HCT116 (cell line): ENCODE measurements around the gene JAK1.

ENCODE experiments used
- CTCF ChIP-seq, 3 experiments: fragments of 200-600 bp in 1 of 3; sonication (generic) in 1 of 3; IDR thresholded peaks in 2 of 3; conservative IDR thresholded peaks in 1 of 3; 2 replicates each; pipeline ENCODE4 v1.5.1; 2012 to 2017; ENCODE audit warnings: low read depth in 2 of 3, low read length in 2 of 3, antibody characterized with exemption in 1 of 3, borderline replicate concordance in 1 of 3, control low read depth in 1 of 3, mild to moderate bottlenecking in 1 of 3, mixed read lengths in 1 of 3, mixed run types in 1 of 3, moderate library complexity in 1 of 3; ENCODE audit not compliant: insufficient read depth in 1 of 3
- TF ChIP-seq, protein P1 (sequence below): IDR thresholded peaks from 2 replicates; pipeline ENCODE4 v1.6.1; 2012; ENCODE audit warnings: low read depth

DNA sequence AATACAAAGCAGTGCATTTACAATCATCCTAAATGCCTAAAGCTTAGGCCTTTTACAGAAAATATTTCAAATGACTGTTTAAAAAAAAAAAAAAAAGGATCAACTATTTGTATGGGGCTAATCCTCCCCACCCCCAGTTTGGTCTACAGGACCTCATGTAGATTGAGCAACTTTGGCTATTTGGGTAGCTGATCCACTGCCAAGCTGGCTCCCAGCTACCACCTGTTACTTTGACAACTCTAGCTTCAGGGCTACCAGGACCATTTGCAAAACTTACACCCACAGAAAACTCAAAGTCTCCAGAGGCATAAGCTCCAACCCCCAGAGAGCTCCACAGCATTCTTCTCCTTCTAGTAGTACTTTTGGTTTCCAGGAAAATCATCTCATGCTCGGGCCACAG, 29.4 kb downstream of the JAK1 start:
- TF ChIP-seq, protein P1, sequence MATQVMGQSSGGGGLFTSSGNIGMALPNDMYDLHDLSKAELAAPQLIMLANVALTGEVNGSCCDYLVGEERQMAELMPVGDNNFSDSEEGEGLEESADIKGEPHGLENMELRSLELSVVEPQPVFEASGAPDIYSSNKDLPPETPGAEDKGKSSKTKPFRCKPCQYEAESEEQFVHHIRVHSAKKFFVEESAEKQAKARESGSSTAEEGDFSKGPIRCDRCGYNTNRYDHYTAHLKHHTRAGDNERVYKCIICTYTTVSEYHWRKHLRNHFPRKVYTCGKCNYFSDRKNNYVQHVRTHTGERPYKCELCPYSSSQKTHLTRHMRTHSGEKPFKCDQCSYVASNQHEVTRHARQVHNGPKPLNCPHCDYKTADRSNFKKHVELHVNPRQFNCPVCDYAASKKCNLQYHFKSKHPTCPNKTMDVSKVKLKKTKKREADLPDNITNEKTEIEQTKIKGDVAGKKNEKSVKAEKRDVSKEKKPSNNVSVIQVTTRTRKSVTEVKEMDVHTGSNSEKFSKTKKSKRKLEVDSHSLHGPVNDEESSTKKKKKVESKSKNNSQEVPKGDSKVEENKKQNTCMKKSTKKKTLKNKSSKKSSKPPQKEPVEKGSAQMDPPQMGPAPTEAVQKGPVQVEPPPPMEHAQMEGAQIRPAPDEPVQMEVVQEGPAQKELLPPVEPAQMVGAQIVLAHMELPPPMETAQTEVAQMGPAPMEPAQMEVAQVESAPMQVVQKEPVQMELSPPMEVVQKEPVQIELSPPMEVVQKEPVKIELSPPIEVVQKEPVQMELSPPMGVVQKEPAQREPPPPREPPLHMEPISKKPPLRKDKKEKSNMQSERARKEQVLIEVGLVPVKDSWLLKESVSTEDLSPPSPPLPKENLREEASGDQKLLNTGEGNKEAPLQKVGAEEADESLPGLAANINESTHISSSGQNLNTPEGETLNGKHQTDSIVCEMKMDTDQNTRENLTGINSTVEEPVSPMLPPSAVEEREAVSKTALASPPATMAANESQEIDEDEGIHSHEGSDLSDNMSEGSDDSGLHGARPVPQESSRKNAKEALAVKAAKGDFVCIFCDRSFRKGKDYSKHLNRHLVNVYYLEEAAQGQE = no peak
- no peak for TF ChIP-seq CTCF (IDR thresholded peaks at IDR 0.05 in 2 of 3, conservative IDR thresholded peaks at IDR 0.05 in 1 of 3; ENCODE audit: borderline replicate concordance in 1 of 3, insufficient read depth in 1 of 3, low read depth in 2 of 3, low read length in 2 of 3)
